ENCODE measurements around the gene SLC19A1. TPM values are rescaled to one million over a fixed set of nuclear protein-coding genes. Genes with fewer than 3 reads are reported as not detected.

SLC19A1 gene
- polyA plus RNA-seq, 3 donors: 66.1 to 70.0 (median 67.6) TPM

DNA sequence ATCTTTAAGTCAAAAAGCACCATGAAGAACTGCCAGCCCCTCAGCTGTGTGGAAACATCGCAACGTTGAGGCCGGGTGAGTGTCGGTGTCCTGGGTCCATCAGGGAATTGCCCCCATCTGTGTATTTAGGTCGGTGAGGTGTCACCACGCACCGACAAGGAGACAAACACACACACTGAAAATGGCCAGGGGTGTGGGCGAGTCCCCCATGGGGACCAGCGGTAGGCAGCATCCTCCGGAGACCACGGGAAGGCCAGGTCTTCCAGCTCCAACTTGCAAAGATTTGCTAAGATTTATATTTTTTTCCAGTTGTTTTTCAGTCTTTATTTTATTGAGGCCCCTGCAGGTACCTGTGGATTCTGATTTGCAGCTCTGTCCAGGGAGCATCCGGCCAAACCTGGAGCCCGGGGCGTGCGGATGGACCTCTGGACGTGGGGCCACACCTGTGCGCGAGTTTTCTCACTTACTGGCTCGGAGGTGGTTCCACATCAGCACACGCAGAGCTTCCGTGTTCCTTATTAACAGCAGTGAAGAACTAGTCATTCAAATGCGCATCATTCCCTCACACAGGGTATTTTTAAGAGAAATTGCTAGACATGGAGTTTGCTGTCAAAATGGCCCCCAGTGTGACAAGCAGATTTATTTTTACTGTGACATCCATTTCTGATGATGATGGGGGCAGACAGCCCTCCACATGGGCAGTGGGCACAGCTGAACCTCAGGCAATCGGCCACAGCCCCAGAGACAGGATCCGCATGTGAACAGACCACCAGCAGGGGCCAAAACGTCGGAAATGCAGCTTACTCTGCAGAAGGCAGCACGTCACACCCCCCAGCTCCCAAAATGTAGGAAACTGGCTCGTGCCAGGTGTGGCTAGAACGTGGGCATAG lies 17.2 kb upstream of the SLC19A1 start:
- no peak for DNase-seq (ENCODE audit: low read depth in 3 of 3, low spot score in 2 of 3)

DNA sequence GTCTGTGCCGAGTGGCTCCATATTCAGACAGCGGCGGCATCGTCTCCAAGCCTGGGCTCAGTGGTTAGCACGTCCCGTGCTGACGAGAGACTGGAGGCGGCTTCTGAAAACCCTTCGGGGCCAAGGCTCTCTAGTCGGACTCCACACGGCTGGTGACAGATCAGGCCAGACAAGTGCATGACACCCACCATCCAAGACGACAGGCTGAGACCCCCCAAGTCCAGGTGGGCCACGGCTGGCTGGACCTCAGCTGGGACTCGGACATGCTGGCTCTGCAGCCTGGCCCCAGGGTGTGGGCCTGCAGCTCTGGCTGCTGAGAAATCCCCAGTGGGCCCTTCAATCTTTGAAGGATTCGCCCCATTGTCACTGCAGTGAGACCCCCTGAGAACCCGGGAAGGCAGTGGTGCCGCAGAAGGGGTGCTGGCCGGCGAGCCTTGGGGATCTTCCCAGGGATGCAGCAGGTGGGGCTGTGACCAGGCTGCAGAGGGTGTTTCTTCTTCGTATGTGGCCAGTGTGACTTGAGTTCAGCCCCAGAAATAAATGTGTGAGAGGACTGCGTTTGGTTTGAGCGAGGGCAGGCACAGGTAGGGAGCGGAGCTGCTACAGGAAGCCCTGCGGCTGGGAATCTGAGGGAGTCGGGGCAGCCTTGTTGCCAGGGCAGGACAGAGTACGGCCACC lies 15.9 kb upstream of the SLC19A1 start:
- no peak for DNase-seq (ENCODE audit: low read depth in 3 of 3, low spot score in 2 of 3)

DNA sequence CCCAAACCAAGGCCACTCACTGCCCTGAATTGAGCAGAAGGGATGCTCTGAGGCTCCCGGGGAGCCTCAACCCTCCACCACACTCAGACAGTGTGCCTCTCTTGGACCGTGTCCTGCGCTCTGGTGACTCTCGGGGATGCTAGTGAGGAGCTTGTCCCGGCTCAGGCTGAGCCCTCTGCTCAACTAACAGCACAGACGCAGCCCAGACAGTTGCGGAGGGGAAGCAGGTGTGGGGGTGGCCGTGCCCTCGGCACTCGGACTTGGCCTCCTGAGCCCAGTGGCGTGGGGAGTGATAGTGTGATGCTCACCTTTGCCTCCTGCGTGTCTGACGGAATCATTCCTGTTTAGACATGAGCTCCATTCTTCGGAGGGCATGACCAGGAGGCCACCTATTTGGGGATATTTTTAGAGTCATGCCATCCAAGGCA lies 15.4 kb upstream of the SLC19A1 start:
- no peak for DNase-seq (ENCODE audit: low read depth in 3 of 3, low spot score in 2 of 3)

DNA sequence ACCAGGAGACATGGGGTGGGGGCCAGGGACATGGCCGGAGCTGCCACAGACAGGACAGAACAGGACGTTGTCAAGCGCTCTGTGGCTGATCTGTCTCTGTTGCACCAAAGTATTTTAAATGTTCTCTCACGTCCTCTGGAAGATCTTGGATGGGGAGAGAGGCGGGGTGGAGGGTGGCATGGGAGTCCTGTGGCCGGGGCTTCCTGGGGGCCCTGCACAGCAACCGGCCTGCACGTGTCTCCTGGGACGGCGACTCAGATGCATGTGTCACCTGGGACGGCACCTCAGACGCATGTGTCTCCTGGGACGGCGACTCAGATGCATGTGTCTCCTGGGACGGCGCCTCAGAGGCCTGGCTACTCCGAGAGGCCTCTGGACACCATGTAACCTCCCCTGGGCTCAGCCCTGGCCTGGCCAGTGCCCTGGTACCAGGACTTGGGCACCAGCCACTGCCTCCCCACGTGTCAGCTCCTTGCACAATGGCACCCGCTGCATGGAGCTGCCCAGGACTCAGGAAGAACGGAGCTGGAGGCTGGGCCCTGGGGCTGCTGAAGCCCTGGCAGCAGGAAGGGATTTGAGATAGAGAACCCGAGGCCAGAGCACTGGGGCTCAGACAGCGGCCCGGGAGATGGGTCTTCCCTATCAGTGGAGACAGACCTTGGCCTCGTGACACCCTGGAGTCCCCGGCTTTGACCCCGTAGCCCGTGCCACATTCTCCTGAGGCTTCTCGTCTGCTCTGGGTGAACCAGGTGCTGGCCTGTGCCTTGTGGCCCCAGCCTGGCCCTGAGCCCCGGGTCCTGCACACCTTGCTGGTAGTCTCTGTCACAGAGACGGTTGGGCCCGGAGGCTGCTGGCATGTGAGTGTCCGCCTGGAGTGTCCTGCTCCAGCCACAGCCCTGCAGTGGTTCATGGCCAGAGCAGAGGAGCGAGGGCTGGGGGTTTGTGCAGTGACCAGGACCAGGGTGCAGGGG lies 14.7 kb upstream of the SLC19A1 start:
- no peak for DNase-seq (ENCODE audit: low read depth in 3 of 3, low spot score in 2 of 3)

DNA sequence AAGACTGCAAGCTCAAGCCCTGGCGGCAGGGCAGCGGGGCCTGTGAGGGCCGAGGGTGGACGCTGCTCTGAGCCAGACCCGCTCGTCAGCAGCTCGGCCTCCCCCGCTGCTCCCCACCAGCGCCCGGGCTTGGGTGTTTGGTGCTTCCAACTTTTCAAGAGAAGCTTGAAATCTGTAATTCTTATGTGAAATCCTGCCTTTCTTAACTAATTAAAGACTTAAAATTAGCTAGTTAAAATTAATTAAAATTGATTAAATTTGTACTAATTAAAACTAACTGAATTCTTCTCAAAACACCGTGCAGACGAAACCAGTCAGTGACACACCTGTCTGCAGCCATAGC lies 14.0 kb upstream of the SLC19A1 start:
- DNase-seq (ENCODE audit: low read depth in 3 of 3, low spot score in 2 of 3): no peak

DNA sequence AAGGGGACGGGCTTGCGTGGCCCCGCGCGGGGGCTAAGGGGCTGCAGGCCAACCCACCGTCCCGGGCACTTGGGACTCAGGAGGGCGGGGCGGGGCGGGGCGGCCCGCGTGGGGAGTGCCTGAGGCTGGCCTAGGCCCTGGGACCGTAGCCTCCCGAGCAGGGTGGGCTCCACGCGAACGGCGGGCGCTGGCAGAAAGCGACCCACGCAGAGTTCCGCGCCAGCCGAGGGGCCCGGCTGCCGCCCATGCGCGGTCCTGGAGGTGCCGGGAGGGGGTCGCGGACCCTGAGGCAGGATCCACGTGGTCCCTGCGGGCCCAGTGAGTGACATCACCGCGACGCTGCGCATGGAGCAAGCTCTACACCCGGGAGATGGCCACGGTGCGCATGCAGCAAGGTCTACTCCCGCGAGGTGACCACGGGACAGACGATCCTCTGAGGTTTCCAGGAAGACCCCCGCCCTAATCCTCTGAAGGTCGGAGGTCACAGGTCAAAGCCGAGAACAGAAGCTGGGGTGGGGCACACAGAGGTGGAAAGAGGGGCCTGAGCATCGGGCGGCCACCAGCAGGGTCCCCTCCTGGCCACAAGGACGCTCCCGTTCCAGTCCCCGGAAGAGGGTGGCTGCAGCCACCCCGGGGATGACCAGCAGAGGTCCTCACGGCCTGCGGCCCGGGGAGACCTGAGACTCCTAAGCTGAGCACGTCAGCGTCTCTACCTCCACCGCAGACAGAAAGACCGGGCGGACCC lies 13.5 kb upstream of the SLC19A1 start:
- DNase-seq (ENCODE audit: low read depth in 3 of 3, low spot score in 2 of 3): peak; percentile 75 to 90 (median 83)

DNA sequence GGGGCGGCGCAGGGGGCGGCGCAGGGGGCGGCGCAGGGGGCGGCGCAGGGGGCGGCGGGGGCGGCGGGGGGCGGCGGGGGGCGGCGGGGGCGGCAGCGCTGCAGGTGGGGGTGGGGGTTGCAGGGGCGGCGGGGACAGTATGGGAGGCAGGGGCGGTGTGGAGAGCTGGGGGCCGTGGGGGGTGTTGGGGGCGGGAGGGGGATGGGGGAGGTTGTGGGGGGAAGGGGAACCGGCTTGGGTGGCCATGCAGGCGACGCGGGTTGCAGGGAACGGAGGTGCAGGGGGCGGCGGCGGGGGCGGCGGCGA lies 13.0 kb upstream of the SLC19A1 start:
- no peak for DNase-seq (ENCODE audit: low read depth in 3 of 3, low spot score in 2 of 3)

DNA sequence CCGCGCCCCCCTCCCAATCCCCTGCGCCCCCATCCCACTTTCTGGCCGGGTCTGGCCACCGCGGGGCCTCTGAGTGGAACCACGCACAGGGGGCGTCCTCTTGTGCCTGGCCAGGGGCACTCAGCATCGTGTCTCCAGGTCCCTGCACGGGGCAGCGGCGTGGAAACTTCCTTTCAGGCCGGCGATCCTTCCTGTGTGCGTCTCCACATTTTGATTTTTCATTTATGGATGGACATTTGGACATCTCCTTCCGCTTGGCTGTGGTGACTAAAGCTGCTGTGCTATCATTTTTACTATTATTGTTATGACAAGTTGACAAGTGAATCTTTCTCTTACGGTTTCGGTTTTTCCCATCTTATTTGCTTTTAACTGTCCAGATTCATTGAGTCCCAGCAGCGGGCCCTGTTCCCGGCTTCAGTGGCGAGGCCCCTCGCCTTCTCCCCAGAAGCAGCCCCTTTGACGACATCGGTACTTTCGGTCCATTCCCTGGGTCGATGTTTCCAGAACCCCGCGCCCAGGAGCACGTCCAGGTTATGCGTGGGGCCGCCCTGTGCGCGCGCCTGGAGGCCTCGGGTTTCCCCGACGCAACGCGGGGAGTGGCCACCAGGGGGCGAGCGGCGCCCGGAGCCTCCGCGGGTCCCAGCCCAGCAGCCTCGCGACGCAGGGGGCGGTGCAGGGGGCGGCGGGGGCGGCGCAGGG lies 12.4 kb upstream of the SLC19A1 start:
- peak; percentile 61 to 63 (median 62) for DNase-seq (ENCODE audit: low read depth in 3 of 3, low spot score in 2 of 3)

DNA sequence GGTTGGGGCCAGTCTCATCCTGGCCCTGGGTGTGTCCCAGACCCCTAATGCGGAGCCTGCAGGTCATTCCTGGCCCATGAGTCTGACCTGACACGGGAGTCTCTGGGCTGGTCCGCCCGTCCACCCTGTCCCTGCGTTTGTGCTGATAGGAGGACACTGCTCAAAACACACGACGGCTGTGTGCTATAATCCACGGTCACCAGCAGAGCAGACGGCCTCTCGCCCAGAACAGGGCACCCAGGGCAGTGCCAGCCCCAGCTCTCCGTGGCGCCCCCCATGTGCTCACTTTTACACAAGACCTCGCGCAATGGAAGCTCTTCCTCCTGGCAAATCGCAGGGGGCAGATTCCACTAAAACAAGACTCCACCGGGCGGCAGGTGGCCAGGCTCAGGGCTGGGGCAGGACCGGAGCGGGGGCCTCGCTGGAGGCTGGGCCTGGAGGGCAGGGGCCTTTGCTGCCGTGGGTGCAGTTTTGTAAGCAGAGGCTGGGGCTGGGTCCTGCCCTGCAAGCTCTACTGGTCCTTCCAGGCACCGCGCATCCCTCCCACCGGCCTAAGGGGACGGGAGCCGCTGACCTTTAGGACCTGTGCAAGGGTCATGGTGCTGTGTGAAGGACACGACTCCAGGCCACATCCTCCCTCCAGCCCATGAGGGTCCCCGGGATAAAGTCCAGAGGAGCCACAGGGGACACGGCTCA lies 10.6 kb upstream of the SLC19A1 start:
- no peak for DNase-seq (ENCODE audit: low read depth in 3 of 3, low spot score in 2 of 3)

DNA sequence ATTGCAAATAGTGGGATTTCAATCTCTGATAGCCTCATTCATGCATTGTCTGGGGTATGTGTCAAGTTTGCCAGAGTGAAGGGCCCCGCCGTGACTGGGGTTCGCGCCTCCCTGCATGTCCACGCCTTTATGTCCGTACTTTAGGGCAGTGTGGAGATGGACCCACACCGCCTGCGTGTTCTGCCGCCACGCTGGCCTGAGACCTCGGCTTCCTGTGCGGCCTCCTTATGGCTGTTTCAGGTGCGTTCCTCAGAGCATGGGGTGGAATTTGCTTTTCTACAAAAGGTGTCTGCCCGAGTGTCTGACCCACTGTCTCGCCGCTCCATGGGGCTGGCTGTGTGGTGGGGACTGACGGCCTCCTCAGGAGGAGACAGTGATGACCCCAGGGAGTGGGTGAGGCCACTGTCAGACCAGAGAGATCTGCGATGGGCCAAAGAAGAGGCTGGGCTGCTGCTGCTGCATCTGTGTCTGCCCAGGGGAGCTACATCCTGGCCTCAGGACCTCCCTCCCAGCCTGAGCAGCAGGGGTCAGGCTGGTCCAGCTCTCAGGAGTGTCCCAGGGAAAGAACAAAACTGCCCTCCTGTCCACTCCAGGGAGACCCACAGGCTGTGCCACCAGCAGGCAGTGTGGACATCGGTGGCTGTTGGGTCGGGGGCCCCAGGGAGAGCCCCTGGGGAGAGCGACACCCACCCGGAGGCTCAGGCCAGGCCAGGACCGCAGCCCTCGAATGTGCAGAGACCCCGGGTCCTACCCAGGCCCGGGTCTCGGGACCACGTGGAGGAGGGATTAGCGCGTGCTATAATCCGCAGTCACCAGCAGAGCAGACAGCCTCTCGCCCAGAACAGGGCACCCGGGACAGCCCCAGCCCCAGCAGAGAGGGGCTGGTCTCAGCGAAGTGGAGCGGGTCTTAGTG lies 9.8 kb upstream of the SLC19A1 start:
- DNase-seq (ENCODE audit: low read depth in 3 of 3, low spot score in 2 of 3): no peak

DNA sequence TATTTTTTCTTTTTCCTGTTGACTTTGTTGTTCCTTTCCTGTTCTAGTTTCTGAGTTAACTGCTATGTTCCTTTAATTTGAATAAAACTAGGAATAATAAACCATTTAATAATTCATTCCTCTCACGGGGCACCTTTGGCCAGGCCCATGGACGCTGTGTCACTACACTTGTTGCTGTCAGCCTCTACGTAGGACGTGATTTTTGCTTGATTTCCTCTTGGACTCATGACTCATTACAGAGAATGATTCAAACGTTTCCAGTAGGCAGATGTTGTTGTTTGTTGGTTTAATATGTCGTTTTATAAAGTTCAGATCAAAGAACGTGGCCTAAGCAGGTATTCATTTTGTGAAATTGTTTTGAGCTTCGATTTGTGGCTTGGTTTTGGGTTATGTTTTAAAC lies 9.1 kb upstream of the SLC19A1 start:
- DNase-seq (ENCODE audit: low read depth in 3 of 3, low spot score in 2 of 3): no peak

DNA sequence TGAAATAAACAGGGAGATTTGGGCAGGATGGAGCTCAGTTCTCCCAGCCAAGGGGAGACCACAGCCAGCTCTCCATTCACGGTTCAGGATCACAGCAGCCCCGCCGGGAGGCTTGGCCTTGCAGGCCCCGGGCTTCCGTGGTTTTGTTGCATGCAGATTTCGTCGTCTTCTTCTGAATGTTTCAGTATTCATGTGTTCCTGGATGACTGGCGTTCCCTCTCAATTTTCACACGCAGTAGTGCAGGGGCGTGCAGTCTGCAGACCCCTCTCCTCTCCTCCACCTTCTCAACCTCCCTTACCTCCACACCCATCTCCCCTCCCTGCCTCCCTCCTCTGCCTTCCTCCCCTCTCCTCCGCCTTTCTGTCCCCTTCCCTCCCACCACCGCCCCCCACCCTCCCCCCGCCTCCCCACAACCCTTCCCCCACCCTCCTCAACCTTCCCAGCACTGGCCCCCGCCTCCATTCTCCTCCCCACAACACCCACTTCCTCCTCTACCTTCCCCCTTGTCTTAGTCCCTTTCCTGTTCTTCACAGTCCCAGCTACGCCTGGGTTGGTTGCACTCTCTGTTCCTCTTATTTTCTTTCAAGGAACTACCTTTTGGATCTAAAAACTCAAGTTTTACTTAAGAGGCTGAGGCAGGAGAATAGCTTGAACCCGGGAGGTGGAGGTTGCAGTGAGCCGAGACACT lies 8.4 kb upstream of the SLC19A1 start:
- no peak for DNase-seq (ENCODE audit: low read depth in 3 of 3, low spot score in 2 of 3)

DNA sequence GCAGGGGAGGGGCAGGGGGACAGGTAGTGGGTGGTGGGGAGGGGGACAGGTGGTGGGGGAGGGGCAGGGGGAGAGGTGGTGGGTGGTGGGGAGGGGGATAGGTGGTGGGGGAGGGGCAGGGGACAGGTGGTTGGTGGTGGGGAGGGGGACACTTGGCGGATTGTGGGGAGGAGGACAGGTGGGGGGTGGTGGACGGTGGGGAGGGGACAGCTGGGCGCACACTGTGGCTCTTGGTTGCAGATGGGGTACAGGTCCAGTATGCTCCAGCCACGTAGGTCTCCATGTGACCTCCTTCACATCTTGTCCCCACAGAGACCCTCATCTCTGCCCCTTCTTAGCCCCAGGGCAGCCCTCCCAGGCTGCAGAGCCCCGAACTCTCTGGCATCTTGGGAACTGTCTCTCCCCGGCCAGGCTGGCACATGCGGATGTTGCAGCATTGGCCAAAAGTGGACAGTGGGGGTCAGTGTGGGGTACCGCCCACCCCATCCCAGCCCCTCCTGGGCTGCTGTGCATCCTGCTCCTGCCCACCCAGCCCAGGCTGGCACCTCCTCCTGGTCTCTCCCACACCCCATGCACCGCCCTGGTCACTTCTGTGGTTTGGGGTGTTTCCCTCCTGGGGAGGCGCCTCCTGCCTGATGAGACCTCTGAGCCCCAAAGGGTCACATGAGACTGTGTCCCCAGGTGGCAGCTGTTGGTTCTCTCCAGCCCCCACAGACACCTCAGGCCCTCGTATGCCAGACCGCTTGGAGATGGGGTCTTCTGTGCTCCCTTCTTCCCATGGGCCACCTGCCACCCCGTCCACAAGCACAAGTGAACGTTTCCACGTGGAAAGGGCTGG lies 7.6 kb upstream of the SLC19A1 start:
- no peak for DNase-seq (ENCODE audit: low read depth in 3 of 3, low spot score in 2 of 3)

DNA sequence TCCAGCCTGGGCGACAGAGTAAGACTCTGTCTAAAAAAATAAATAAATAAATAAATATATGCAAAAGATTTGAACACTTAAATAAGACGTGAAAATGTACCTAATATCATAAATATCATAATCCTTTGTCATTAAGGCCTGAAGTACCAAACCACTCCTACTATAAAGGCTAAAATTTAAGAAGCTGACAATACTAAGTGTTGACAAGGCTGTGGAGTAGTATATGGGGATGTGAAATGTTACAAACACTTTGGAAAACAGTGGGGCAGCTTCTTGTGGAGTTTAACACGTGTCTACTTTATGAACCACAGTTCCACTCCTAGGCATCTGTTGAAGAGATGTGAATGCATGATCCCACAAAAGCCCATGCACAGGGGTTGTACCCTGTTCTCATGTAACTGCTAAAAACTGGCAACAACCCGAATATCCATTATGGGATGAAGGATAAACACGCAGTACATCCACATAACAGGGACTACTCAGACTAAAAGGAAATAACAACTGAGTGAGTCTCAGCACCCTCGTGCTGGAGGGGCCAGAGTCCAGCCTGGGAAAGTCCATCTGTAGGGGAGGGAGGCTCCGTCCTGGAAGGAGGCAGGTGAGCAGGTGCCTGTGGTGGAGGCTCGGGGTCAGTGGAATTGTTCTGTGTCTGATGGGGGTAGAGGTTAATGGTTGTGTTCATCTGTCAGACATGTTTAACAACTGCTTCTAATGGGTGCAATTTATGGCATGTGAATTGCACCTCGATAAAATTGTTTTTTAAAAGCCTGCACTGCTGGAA lies 6.7 kb upstream of the SLC19A1 start:
- DNase-seq (ENCODE audit: low read depth in 3 of 3, low spot score in 2 of 3): no peak

DNA sequence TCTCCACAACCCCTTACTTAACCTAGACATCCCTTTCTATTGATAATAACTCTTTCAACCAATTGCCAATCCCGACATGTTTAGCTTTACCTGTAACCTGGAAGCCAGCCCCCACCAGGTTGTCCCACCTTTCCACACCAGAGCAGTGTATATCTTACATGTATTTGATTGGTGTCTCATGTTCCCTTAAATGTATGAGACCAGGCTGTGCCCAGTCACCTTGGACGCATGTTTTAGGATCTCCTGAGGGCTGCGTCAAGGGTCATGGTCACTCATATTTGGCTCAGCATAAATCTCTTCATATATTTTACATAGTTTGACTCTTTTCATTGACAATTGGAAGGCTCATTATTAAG lies 5.3 kb upstream of the SLC19A1 start:
- no peak for DNase-seq (ENCODE audit: low read depth in 3 of 3, low spot score in 2 of 3)
